Subcutaneous abdominal adipose tissue (tissue), 5 donors: ENCODE data around the gene RSRC1.
"Not testable (repeated sequence)": the region's sequence is repeated elsewhere in the genome, so short reads cannot be mapped to it uniquely, and the experiment has no call there.

Experiments used
- H3K27ac ChIP-seq: one replicate; pipeline ENCODE4 v1.7.0; 2013; ENCODE audit warnings: low read depth, mild to moderate bottlenecking, inconsistent platforms, low read length, moderate library complexity
- H3K27me3 ChIP-seq, 5 donors: one replicate each; pipeline ENCODE4 v1.7.0; 2013; ENCODE audit warnings: low read length in 5 of 5, inconsistent platforms in 1 of 5; ENCODE audit not compliant: control insufficient read depth in 5 of 5, insufficient read depth in 4 of 5
- H3K36me3 ChIP-seq, 5 donors: one replicate each; pipeline ENCODE4 v1.7.0; 2013; ENCODE audit warnings: low read length in 5 of 5; ENCODE audit not compliant: control insufficient read depth in 5 of 5, insufficient read depth in 5 of 5
- H3K4me1 ChIP-seq, 5 donors: one replicate each; pipeline ENCODE4 v1.7.0; 2013; ENCODE audit warnings: low read length in 5 of 5, mild to moderate bottlenecking in 3 of 5, moderate library complexity in 1 of 5; ENCODE audit not compliant: control insufficient read depth in 5 of 5, insufficient read depth in 5 of 5
- H3K4me3 ChIP-seq, 5 donors: one replicate each; pipeline ENCODE4 v1.7.0; 2013; ENCODE audit warnings: low read length in 5 of 5, low read depth in 1 of 5
- H3K9ac ChIP-seq, 5 donors: one replicate each; pipeline ENCODE4 v1.7.0; 2013; ENCODE audit warnings: low read length in 5 of 5, mild to moderate bottlenecking in 4 of 5, moderate library complexity in 3 of 5
- H3K9me3 ChIP-seq, 5 donors: one replicate each; pipeline ENCODE4 v1.7.0; 2013; ENCODE audit warnings: low read length in 5 of 5; ENCODE audit not compliant: control insufficient read depth in 5 of 5
- donor health status: healthy.
- donor health status: healthy.
- donor health status: healthy.
- donor health status: healthy.
- donor health status: healthy.

RSRC1 gene

DNA sequence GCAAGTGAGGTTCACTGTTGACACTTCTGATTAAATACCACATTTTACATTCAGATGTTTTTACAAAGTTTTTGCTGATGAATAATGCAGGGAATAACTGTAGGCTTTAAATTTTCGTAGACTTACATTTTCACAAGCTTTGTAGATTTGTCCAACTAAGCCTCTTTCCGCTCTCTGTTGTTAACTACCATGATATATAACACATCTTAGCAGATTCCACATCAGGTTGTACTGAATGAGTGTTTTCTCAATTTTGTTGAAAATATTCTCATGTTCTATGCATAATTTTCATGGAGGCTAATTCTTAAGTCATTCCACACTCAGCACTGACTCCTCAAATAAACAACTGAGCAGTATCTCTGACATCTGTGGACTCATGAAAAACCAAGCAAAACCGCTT is 168.3 kb downstream of the RSRC1 start:
- Histone ChIP-seq H3K36me3 (peaks cover 0 to 4% (median 3%) of the 10 kb centered on the region in 5 donors), H3K27ac (no peak overlapping the region), H3K27me3 (no peaks in the 10 kb centered on the region), H3K9ac (no peak overlapping the region), H3K9me3 (no peaks in the 10 kb centered on the region), H3K4me3 (no peak overlapping the region), H3K4me1 (no peaks in the 10 kb centered on the region)

DNA sequence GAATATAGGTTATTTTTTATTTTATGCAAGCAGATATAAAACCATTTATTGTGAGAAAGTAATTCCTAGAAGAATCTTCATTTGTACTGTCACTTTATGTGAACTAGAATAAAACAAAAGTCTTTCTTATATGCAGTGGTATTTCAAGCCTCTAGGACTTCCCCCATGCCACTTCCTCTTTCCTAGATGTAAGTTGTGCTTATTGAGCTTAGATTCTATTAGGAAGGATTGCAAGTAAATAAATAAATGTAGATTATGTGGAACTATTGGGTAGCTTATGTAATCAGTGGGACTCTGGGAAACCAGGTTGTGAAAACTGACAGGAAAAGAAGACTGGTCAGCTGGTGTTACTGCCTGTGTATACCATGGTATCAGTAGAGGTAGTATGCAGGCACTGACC is 169.7 kb downstream of the RSRC1 start:
- Histone ChIP-seq H3K27ac (no peak overlapping the region), H3K27me3 (no peaks in the 10 kb centered on the region), H3K9me3 (no peaks in the 10 kb centered on the region), H3K4me1 (no peaks in the 10 kb centered on the region), H3K9ac (no peak overlapping the region), H3K4me3 (no peak overlapping the region), H3K36me3 (peaks cover 0 to 4% (median 3%) of the 10 kb centered on the region in 5 donors)

DNA sequence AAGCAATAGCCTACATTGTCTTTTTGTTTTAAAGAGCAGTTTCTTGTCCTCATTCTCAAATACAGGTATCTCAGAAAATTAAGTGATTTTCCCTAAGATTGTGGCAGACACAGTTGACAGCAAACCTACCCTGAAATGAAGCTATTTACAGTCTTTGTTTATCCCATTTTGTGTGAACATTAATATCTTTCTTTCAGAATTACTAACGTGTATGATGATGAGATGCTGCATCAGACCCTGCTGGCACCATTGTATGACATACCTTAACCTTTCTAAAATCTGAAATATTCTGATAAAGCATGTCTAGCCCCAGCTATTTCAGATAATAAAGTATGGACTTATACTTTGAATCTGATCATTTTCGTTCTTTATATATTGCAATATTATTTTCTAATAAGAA is 185.9 kb downstream of the RSRC1 start:
- no peak overlapping the region for H3K4me3 ChIP-seq
- H3K9me3 ChIP-seq, result no peaks in the 10 kb centered on the region
- H3K27me3 ChIP-seq, result no peaks in the 10 kb centered on the region
- no peak overlapping the region for H3K9ac ChIP-seq
- H3K36me3 ChIP-seq, result no peaks in the 10 kb centered on the region
- H3K27ac ChIP-seq, result no peak overlapping the region
- H3K4me1 ChIP-seq, result no peaks in the 10 kb centered on the region

DNA sequence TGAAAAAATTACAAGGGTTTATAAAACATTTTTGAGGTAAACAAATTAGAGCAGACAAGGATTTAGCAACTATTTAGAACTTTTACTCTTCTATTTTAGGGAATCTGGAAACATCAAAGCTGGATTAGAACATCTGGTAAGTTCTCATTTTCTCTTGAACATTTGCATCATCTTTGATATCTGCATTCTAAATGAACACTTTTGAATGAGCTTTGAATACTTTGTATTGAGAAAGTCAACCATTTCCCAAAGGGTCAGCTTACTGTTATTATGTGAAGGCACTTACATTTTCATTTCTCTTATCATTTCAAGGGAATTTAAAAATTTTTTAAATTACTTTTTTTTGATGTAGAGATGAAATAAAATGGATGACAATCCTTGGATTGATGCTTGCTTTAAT is 188.1 kb downstream of the RSRC1 start:
- Histone ChIP-seq H3K4me3 (no peak overlapping the region), H3K36me3 (no peaks in the 10 kb centered on the region), H3K9ac (no peak overlapping the region), H3K27me3 (no peaks in the 10 kb centered on the region), H3K27ac (no peak overlapping the region), H3K4me1 (no peaks in the 10 kb centered on the region), H3K9me3 (no peaks in the 10 kb centered on the region)

DNA sequence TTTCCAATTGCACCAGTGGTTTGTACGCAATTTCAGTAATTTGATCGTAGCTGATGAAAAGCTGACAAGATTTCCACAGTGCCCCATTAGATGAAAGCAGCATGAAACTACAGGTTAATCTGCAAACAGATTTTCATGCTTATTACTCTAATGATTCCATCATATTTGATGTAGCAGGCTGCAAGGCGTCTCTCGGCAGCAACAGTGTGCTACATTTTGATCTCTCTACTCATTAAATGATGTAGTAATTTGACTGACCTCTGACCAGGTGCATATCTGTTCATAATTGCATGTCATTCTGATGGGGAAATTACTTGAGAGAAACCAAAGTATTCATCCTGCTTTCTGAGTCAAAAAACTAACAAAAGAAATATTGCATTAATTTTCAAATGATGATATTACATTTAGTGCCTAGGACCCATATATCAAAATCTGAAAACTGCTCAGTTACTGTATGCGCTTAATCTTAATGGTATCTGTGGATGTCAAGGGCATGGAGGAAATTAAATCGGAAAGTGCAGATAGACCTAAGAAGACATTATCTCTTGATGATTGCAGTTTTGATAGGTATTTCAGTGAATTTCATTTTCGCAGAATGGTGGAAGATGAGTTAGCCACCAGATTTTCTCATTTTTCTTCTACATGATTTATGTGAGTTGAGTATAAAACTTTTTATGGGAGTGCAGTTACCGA is 198.5 kb downstream of the RSRC1 start:
- Histone ChIP-seq H3K9ac (no peak overlapping the region), H3K4me1 (no peaks in the 10 kb centered on the region), H3K27ac (no peak overlapping the region)

DNA sequence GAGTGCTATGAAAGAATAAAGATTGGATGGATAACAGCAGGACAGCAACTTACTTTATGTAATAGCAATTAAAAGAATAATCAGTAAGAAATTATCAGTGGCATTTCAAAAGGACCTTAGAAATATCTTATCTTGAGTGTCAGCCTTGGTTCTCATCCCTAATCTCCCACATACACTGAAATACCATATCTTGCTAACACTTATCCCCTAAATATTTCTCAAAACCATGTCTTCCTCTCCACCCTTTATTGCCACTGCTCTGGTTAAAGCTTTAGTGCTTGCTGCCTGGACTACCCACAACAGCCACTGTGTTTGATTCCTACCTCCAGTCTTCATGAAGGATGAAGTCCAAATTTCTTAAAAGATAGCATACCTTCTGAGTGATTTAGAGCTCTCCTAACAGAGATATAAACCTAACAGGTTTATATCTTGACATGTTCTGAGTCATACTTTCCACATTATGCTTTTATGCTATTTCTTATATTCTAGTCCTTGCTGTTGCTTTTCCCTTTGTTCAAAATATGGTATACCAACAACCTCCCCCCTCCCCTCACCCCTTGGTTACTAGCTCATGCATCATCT is 202.8 kb downstream of the RSRC1 start:
- H3K9me3 ChIP-seq, result no peaks in the 10 kb centered on the region
- no peaks in the 10 kb centered on the region for H3K36me3 ChIP-seq
- no peaks in the 10 kb centered on the region for H3K4me1 ChIP-seq
- H3K4me3 ChIP-seq, result no peak overlapping the region
- no peak overlapping the region for H3K27ac ChIP-seq
- H3K9ac ChIP-seq, result no peak overlapping the region
- no peaks in the 10 kb centered on the region for H3K27me3 ChIP-seq

More for the DNA sequence above, 198.5 kb downstream of the RSRC1 start:
- no peaks in the 10 kb centered on the region for H3K27me3 ChIP-seq
- H3K4me3 ChIP-seq, result no peak overlapping the region
- no peaks in the 10 kb centered on the region for H3K36me3 ChIP-seq
- no peaks in the 10 kb centered on the region for H3K9me3 ChIP-seq

DNA sequence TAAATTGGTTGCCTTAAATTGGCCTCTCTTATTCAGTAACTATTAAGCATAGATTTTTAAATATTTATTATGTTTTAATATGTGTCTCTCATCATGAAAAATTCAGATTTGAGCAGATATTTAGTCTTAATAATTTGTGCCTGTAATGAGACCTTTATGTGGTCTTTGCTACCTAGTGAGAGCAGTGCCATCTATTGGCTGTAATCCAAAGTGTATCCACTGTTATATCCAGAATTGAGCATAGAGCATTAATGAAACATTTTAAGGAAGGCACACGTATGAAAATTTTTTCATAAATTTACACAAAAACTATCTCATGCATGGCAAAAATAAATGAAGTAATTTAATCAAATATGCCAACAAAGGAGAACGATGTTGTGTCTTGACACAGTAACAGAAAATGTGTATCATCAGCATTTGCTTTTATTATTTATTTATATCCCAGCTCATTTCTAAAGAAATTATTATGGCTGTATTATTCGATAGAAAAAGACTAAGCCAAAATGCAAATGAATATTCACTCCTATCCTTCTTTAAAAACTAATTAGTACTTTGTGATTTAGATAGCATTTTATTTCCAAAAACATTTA is 203.5 kb downstream of the RSRC1 start:
- no peak overlapping the region for H3K4me3 ChIP-seq
- H3K9me3 ChIP-seq, result no peaks in the 10 kb centered on the region
- H3K27me3 ChIP-seq, result no peaks in the 10 kb centered on the region
- H3K27ac ChIP-seq, result no peak overlapping the region
- no peak overlapping the region for H3K9ac ChIP-seq
- no peaks in the 10 kb centered on the region for H3K4me1 ChIP-seq
- no peaks in the 10 kb centered on the region for H3K36me3 ChIP-seq

DNA sequence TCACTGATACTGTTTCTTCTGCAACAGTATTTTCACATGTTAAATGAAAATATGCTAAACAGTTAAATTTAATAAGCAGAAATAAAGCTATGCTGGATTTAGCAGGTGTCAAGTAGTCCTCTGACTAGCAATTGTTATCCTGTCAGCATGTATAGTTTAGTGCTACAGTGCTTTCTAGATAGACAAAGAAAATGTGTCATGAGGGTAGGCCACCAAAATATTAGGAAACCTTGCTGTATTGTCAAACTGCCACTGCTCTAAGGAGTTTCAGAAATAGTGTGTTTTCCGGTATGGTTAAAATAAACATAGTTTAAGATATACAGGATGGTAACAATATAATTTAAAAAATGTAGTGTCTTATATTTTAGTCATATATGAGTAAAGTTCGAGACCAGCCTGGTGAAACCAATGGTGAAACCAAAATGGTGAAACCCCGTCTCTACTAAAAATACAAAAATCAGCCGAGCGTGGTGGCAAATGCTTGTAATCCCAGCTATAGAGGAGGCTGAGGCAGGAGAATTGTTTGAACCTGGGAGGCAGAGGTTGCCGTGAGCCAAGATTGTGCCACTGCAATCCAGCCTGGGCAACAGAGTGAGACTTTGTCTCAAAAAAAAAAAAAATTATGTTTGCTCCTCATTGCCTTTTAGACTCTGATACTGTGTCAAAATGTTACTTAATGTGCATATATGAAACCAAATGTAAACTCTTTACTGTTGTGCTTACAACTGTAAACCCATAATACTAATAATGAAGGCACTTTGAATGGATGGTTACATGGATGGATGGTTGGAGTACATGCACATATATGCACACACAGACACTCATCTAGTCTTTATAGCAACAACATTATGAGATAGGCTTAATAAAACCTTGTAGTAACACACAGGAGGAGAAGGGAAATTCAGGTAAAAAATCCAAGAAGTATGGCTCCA is 204.8 kb downstream of the RSRC1 start:
- no peaks in the 10 kb centered on the region for H3K27me3 ChIP-seq

DNA sequence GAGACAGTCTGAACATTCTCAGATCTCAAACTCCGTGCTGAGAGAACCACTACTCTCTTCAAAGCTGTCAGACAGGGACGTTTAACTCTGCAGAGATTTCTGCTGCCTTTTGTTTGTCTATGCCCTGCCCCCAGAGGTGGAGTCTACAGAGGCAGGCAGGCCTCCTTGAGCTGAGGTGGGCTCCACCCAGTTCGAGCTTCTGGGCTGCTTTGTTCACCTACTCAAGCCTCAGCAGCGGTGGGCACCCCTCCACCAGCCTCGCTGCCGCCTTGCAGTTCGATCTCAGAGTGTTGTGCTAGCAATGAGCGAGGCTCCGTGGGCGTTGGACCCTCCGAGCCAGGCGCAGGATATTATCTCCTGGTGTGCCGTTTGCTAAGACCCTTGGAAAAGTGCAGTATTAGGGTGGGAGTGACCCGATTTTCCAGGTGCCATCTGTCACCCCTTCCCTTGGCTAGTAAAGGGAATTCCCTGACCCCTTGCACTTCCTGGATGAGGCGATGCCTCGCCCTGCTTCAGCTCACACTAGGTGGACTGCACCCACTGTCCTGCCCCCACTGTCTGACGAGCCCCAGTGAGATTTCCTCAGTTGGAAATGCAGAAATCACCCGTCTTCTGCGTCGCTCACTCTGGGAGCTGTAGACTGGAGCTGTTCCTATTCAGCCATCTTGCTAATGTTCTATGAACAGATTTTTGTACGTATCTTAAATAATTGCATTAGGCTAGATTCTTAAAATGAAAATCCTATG is 220.0 kb downstream of the RSRC1 start:
- not testable (repeated sequence) for H3K9ac ChIP-seq, H3K9me3 ChIP-seq, H3K27me3 ChIP-seq, H3K4me1 ChIP-seq, H3K27ac ChIP-seq, H3K36me3 ChIP-seq
- peak overlapping the region in 4 of 5 donors; percentile 22 to 37 (median 30) for H3K4me3 ChIP-seq

More for the DNA sequence above, 204.8 kb downstream of the RSRC1 start:
- Histone ChIP-seq H3K4me1 (no peaks in the 10 kb centered on the region), H3K36me3 (no peaks in the 10 kb centered on the region), H3K27ac (no peak overlapping the region), H3K9ac (no peak overlapping the region), H3K4me3 (no peak overlapping the region), H3K9me3 (no peaks in the 10 kb centered on the region)
